PFSK-1 (cell line): ENCODE results near the gene ERMP1.

Experiments used
- FOXP2 ChIP-seq: optimal IDR thresholded peaks from 2 replicates; pipeline ENCODE3; 2011; ENCODE audit warnings: borderline replicate concordance, control low read depth, inconsistent platforms; ENCODE audit not compliant: insufficient read depth; ENCODE audit errors: extremely low read length, extremely low read depth
- POLR2AphosphoS5 ChIP-seq: IDR thresholded peaks from 2 replicates; pipeline ENCODE4 v1.6.1; 2012; ENCODE audit warnings: low read depth, mild to moderate bottlenecking, control low read depth, low read length, moderate library complexity
- SIN3A ChIP-seq: IDR thresholded peaks from 2 replicates; pipeline ENCODE4 v1.6.1; 2012; ENCODE audit warnings: mild to moderate bottlenecking, low read length, moderate library complexity, borderline replicate concordance; ENCODE audit not compliant: insufficient read depth
- TAF1 ChIP-seq: IDR thresholded peaks from 2 replicates; pipeline ENCODE4 v1.6.1; 2012; ENCODE audit warnings: low read length, control low read depth, borderline replicate concordance; ENCODE audit not compliant: insufficient read depth
- TF ChIP-seq, protein P1 (sequence below), 2 experiments: IDR thresholded peaks; 2 replicates each; pipeline versions ENCODE4 v1.6.1 to v1.8.0; 2011 to 2012; ENCODE audit warnings: low read depth in 2 of 2, low read length in 2 of 2, control low read depth in 1 of 2, inconsistent platforms in 1 of 2, mild to moderate bottlenecking in 1 of 2, moderate library complexity in 1 of 2; ENCODE audit not compliant: insufficient read depth in 1 of 2

Gene ERMP1

GRCh38 chr9:5846501-5846921 is 13.6 kb upstream of the ERMP1 start:
- TF ChIP-seq SIN3A (no peak), FOXP2 (no peak), TAF1 (no peak), POLR2AphosphoS5 (no peak)
- TF ChIP-seq, protein P1, sequence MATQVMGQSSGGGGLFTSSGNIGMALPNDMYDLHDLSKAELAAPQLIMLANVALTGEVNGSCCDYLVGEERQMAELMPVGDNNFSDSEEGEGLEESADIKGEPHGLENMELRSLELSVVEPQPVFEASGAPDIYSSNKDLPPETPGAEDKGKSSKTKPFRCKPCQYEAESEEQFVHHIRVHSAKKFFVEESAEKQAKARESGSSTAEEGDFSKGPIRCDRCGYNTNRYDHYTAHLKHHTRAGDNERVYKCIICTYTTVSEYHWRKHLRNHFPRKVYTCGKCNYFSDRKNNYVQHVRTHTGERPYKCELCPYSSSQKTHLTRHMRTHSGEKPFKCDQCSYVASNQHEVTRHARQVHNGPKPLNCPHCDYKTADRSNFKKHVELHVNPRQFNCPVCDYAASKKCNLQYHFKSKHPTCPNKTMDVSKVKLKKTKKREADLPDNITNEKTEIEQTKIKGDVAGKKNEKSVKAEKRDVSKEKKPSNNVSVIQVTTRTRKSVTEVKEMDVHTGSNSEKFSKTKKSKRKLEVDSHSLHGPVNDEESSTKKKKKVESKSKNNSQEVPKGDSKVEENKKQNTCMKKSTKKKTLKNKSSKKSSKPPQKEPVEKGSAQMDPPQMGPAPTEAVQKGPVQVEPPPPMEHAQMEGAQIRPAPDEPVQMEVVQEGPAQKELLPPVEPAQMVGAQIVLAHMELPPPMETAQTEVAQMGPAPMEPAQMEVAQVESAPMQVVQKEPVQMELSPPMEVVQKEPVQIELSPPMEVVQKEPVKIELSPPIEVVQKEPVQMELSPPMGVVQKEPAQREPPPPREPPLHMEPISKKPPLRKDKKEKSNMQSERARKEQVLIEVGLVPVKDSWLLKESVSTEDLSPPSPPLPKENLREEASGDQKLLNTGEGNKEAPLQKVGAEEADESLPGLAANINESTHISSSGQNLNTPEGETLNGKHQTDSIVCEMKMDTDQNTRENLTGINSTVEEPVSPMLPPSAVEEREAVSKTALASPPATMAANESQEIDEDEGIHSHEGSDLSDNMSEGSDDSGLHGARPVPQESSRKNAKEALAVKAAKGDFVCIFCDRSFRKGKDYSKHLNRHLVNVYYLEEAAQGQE (IDR thresholded peaks at IDR 0.05; ENCODE audit: insufficient read depth in 1 of 2, low read depth in 2 of 2, low read length in 2 of 2), result no peak

GRCh38 chr9:5846096-5846495 is 13.2 kb upstream of the ERMP1 start:
- TF ChIP-seq, protein P1 (IDR thresholded peaks at IDR 0.05; ENCODE audit: insufficient read depth in 1 of 2, low read depth in 2 of 2, low read length in 2 of 2), result no peak
- TF ChIP-seq SIN3A (no peak), FOXP2 (no peak), TAF1 (no peak), POLR2AphosphoS5 (no peak)

GRCh38 chr9:5845157-5845531 is 12.2 kb upstream of the ERMP1 start:
- no peak for TF ChIP-seq TAF1
- TF ChIP-seq, protein P1 (IDR thresholded peaks at IDR 0.05; ENCODE audit: insufficient read depth in 1 of 2, low read depth in 2 of 2, low read length in 2 of 2), result no peak
- no peak for TF ChIP-seq SIN3A
- no peak for TF ChIP-seq POLR2AphosphoS5
- no peak for TF ChIP-seq FOXP2

DNA sequence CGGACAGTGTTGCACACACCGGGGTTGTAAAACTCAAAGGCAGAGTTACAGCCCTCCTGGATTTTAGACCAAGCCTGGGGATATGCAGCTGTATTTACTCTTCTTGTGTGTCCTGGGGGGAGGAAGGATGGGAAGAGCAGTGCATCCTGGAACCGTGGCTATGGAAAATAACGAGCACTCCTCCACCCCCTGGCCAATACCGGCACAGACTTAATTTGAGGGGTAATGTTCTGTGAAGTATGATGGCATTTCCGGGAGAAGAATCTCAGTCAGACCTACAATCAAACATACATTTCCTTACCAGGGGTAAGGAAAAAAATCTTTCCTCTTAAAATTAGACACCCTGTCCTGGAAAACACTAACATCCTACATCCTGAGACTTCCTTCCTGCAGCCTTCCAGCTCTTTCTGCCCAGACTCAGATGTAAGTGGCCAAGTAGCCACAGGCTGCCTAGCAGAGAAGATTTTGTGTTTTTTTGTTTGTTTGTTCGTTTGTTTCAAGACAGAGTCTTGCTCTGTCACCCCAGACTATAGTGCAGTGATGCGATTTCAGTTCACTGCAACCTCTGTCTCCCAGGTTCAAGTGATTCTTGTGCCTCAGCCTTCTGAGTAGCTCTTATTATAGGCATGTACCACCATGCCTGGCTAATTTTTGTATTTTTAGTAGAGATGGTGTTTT is 11.0 kb upstream of the ERMP1 start:
- TF ChIP-seq SIN3A, result no peak
- peak; percentile 18 for TF ChIP-seq FOXP2
- TF ChIP-seq, protein P1 (IDR thresholded peaks at IDR 0.05; ENCODE audit: insufficient read depth in 1 of 2, low read depth in 2 of 2, low read length in 2 of 2), result no peak
- TF ChIP-seq TAF1, result no peak
